Measurements from ENCODE around the gene HES4.

DNA sequence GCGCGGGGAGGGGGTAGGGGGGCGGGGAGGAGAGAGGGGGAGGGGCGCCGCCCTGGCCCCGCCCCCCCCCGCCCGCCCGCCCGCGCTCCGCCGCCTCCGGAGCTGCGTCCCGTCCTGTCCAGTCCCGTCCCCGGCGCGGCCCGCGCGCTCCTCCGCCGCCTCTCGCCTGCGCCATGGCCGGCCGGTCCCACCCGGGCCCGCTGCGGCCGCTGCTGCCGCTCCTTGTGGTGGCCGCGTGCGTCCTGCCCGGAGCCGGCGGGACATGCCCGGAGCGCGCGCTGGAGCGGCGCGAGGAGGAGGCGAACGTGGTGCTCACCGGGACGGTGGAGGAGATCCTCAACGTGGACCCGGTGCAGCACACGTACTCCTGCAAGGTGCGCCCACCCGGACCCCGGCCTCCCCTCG, 20.1 kb upstream of the HES4 start, which contains the start of gene AGRN:
- no peak for TF ChIP-seq CTCF (IDR thresholded peaks at IDR 0.05; ENCODE audit: low read length)
- no peak for TF ChIP-seq EZH2 (IDR thresholded peaks at IDR 0.05; ENCODE audit: borderline replicate concordance, low read length)

All from OCI-LY1 (cell line).